GM23248 (cell line): ENCODE measurements around the gene LMNB1. TPM values are rescaled to one million over a fixed set of nuclear protein-coding genes. Genes with fewer than 3 reads are reported as not detected.

Source experiments
- DNase-seq: peaks from one replicate; pipeline ENCODE4 v3.0.0-alpha.2; 2015
- H2AFZ ChIP-seq: fragments of 200-600 bp; sonication (generic); 2 replicates; pipeline ENCODE4 v1.6.1; 2016; ENCODE audit warnings: antibody characterized with exemption
- H3F3A ChIP-seq: fragments of 200-600 bp; sonication (generic); 2 replicates; pipeline ENCODE4 v1.6.1; 2016; ENCODE audit warnings: mild to moderate bottlenecking, antibody characterized with exemption, mixed run types; ENCODE audit not compliant: insufficient read depth
- H3K27ac ChIP-seq: fragments of 200-600 bp; sonication (generic); 2 replicates; pipeline ENCODE4 v1.5.1; 2016; ENCODE audit warnings: mild to moderate bottlenecking
- H3K27me3 ChIP-seq: fragments of 200-600 bp; sonication (generic); replicated peaks from 2 replicates; pipeline ENCODE4 v1.6.1; 2016; ENCODE audit warnings: mild to moderate bottlenecking; ENCODE audit not compliant: insufficient read depth
- H3K36me3 ChIP-seq: fragments of 200-600 bp; sonication (generic); 2 replicates; pipeline ENCODE4 v1.6.1; 2016; ENCODE audit warnings: low read depth, mild to moderate bottlenecking
- H3K4me1 ChIP-seq: fragments of 200-600 bp; sonication (generic); 2 replicates; pipeline ENCODE4 v1.6.1; 2016; ENCODE audit warnings: mild to moderate bottlenecking; ENCODE audit not compliant: insufficient read depth
- H3K4me2 ChIP-seq: fragments of 200-600 bp; sonication (generic); one replicate; pipeline ENCODE4 v1.6.1; 2016; ENCODE audit warnings: mild to moderate bottlenecking; ENCODE audit not compliant: unreplicated experiment
- H3K4me3 ChIP-seq: fragments of 200-600 bp; sonication (generic); 2 replicates; pipeline ENCODE4 v1.5.1; 2016; ENCODE audit warnings: mild to moderate bottlenecking
- H3K79me2 ChIP-seq: fragments of 200-600 bp; sonication (generic); 2 replicates; pipeline ENCODE4 v1.6.1; 2016; ENCODE audit warnings: mild to moderate bottlenecking; ENCODE audit not compliant: insufficient read depth
- H3K9ac ChIP-seq: fragments of 200-600 bp; sonication (generic); 2 replicates; pipeline ENCODE4 v1.6.1; 2016; ENCODE audit warnings: mild to moderate bottlenecking
- H3K9me2 ChIP-seq: fragments of 200-600 bp; sonication (generic); 2 replicates; pipeline ENCODE4 v1.6.1; 2016; ENCODE audit warnings: mixed run types, mild to moderate bottlenecking, moderate library complexity; ENCODE audit not compliant: insufficient read depth
- H3K9me3 ChIP-seq: fragments of 200-600 bp; sonication (generic); one replicate; pipeline ENCODE4 v1.6.1; 2017; ENCODE audit warnings: low read depth
- H4K20me1 ChIP-seq: fragments of 200-600 bp; sonication (generic); 2 replicates; pipeline ENCODE4 v1.6.0; 2016; ENCODE audit not compliant: insufficient read depth
- EZH2 ChIP-seq: fragments of 200-600 bp; sonication (generic); IDR thresholded peaks from 2 replicates; pipeline ENCODE4 v1.6.1; 2018; ENCODE audit warnings: antibody characterized with exemption, mild to moderate bottlenecking; ENCODE audit not compliant: insufficient read depth, poor library complexity, severe bottlenecking
- EZH2phosphoT487 ChIP-seq: fragments of 200-600 bp; sonication (generic); IDR thresholded peaks from 2 replicates; pipeline ENCODE4 v1.6.1; 2018; ENCODE audit warnings: antibody characterized with exemption, moderate library complexity, mild to moderate bottlenecking, low read depth; ENCODE audit not compliant: insufficient read depth
- WGBS, 2 experiments: methylation state at CpG; one replicate each; pipeline ENCODE4 v1.1.6; 2015 to 2017; ENCODE audit warnings: low lambda C conversion rate in 2 of 2, low coverage in 1 of 2; ENCODE audit errors: missing lambda C conversion rate in 2 of 2; 5-methylcytosine and 5-hydroxymethylcytosine counted together
- in situ Hi-C: fragments of 300-500 bp; cut with MboI; formaldehyde crosslinking; loops from 2 replicates; pipeline ENCODE4 v1.15.0; 2020
- polyA plus RNA-seq: library from polyadenylated mRNA; unstranded; fragments of >200 nt; fragmentation: Nextera tagmentation; extraction: Ambion mirVana; gene quantifications from 2 replicates; pipeline ENCODE4 v1.2.1, GENCODE V29; 2016
- total RNA-seq: library from RNA; depleted of rRNA; stranded (reverse); fragments of >200 nt; shearing (Covaris generic); gene quantifications from 2 replicates; pipeline ENCODE4 v1.2.3, GENCODE V29; 2014

Gene LMNB1
- total and polyA plus RNA-seq, 2 experiments from 2014 or later = 4.3 to 44.1 TPM

- H2AFZ ChIP-seq = peak overlapping the region; percentile 32
These were observed 92.1 kb downstream of the LMNB1 start for GRCh38 chr5:126869005-126869451.

GRCh38 chr5:126871441-126871840, 94.5 kb downstream of the LMNB1 start:
- Histone ChIP-seq H3K27ac (no peak overlapping the region), H4K20me1 (no peaks in the 10 kb centered on the region), H3K79me2 (no peaks in the 10 kb centered on the region), H3K4me1 (0 out of 2 replicates have a peak, but pooled peaks cover 4% of the 10 kb centered on the region), H3K9ac (no peak overlapping the region), H3K9me3 (no peaks in the 10 kb centered on the region), H3K4me2 (no peak overlapping the region), H3K27me3 (no peaks in the 10 kb centered on the region), H3K9me2 (no peaks in the 10 kb centered on the region), H3K36me3 (no peaks in the 10 kb centered on the region), H3F3A (no peaks in the 10 kb centered on the region), H3K4me3 (no peak overlapping the region), H2AFZ (no peak overlapping the region)
- peak; percentile 40 for DNase-seq
- TF ChIP-seq EZH2 = no peak
- no peak for TF ChIP-seq EZH2phosphoT487
- in situ Hi-C loops = no loop called here
- WGBS, 2 experiments = 93 to 98% methylated on average over 6 of the region's 6 CpGs

More at GRCh38 chr5:126869005-126869451, 92.1 kb downstream of the LMNB1 start:
- peak overlapping the region; percentile 60 for H3K4me3 ChIP-seq
- H3K27me3 ChIP-seq = no peaks in the 10 kb centered on the region
- 16% methylated on average over 22 of the region's 22 CpGs for WGBS, 2 experiments
- peak overlapping the region; percentile 82 for H3K4me2 ChIP-seq
- in situ Hi-C loops = no loop called here
- no peak overlapping the region for H3K27ac ChIP-seq
- H3F3A ChIP-seq = 0 out of 2 replicates have a peak, but pooled peaks cover 3% of the 10 kb centered on the region
- H3K9me3 ChIP-seq = no peaks in the 10 kb centered on the region
- DNase-seq = peak; percentile 72
- H4K20me1 ChIP-seq = no peaks in the 10 kb centered on the region
- peaks cover 13% of the 10 kb centered on the region for H3K4me1 ChIP-seq
- H3K36me3 ChIP-seq = no peaks in the 10 kb centered on the region
- no peak overlapping the region for H3K9ac ChIP-seq
- TF ChIP-seq EZH2 = no peak
- TF ChIP-seq EZH2phosphoT487 = no peak
- no peaks in the 10 kb centered on the region for H3K9me2 ChIP-seq
- no peaks in the 10 kb centered on the region for H3K79me2 ChIP-seq

- no peaks in the 10 kb centered on the region for H3F3A ChIP-seq
- TF ChIP-seq EZH2 (no peak), EZH2phosphoT487 (no peak)
- H2AFZ ChIP-seq = no peak overlapping the region
- 0 out of 2 replicates have a peak, but pooled peaks cover 4% of the 10 kb centered on the region for H3K4me1 ChIP-seq
- H3K27ac ChIP-seq = no peak overlapping the region
- no peaks in the 10 kb centered on the region for H3K27me3 ChIP-seq
- no peaks in the 10 kb centered on the region for H3K9me3 ChIP-seq
- no peaks in the 10 kb centered on the region for H3K9me2 ChIP-seq
- no peaks in the 10 kb centered on the region for H4K20me1 ChIP-seq
- no peak for DNase-seq
- WGBS, 2 experiments = 61 to 62% methylated on average over 11 of the region's 11 CpGs
- H3K4me3 ChIP-seq = no peak overlapping the region
- no peaks in the 10 kb centered on the region for H3K79me2 ChIP-seq
- H3K4me2 ChIP-seq = no peak overlapping the region
- H3K36me3 ChIP-seq = no peaks in the 10 kb centered on the region
- H3K9ac ChIP-seq = no peak overlapping the region
- in situ Hi-C loops = no loop called here
These were observed 95.8 kb downstream of the LMNB1 start for GRCh38 chr5:126872561-126873354.

DNA sequence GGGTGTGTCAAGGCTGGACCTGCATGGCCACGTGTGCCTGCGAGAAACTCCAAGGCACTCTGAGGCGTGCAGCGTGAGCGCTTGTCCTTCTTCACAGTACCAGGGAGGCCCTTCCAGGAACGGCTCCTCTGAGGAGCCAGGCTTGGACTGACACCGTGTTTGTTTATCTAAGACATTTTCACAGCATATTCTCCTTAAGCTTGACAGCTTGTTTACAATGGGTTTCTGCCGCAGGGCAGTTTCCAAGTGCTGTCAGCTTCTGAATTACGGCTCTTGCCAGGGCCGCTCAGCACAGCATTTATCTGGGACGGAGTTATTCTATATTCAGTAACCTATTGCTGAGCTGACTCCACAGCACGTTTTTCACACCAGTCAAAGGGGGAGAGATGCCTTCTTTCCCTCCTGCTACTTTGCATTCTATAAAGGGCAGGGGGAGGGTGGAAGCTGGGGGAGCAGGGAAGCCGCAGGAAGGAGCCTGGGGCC, 98.4 kb downstream of the LMNB1 start:
- no peaks in the 10 kb centered on the region for H3K4me1 ChIP-seq
- in situ Hi-C loops = no loop called here
- 91 to 92% methylated on average over 13 of the region's 13 CpGs for WGBS, 2 experiments
- TF ChIP-seq EZH2 (no peak), EZH2phosphoT487 (no peak)
- DNase-seq = no peak
- no peaks in the 10 kb centered on the region for H3K79me2 ChIP-seq
- H3F3A ChIP-seq = no peaks in the 10 kb centered on the region
- H3K9me3 ChIP-seq = no peaks in the 10 kb centered on the region
- H3K9me2 ChIP-seq = no peaks in the 10 kb centered on the region
- no peaks in the 10 kb centered on the region for H3K27me3 ChIP-seq
- no peak overlapping the region for H3K27ac ChIP-seq
- no peaks in the 10 kb centered on the region for H3K36me3 ChIP-seq
- H3K4me3 ChIP-seq = no peak overlapping the region
- H3K4me2 ChIP-seq = no peak overlapping the region
- H3K9ac ChIP-seq = no peak overlapping the region
- H4K20me1 ChIP-seq = no peaks in the 10 kb centered on the region
- no peak overlapping the region for H2AFZ ChIP-seq
